ENCODE results near the gene TTC39A. TPM values are rescaled to one million over a fixed set of nuclear protein-coding genes. Genes with fewer than 3 reads are reported as not detected.
A peak's percentile ranks its signal among the peaks of the same experiment; 100 is the strongest.

The TTC39A gene
- total and polyA plus RNA-seq, 2 of the 13 experiments (the other 11 are each of a cell fraction or from before 2014, with no cell fraction given) = 0.33 to 1.5 TPM

DNA sequence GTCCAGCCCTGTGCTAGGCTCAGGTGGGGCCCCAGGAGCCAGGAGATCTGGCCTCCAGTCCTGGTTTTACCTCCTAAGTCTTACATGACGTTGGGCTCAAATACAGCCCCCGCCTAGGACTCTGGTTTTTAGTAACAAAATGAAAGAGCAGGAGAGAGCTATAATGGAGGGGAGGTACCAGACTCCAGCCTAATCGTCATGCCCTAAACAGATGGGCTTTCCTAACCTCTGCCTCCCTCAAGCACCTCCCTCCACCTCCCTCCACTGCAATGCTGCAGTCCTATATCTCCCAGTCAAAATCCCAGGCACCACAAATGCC lies 28.6 kb downstream of the TTC39A start (continued):
- TF ChIP-seq ZFYVE20 (CRISPR knock-in tag; IDR thresholded peaks at IDR 0.05; ENCODE audit: borderline replicate concordance, low read depth) = no peak
- no peak for TF ChIP-seq NR2C2 (CRISPR knock-in tag; IDR thresholded peaks at IDR 0.05; ENCODE audit: borderline replicate concordance)
- no peak for TF ChIP-seq ZNF484 (CRISPR knock-in tag; IDR thresholded peaks at IDR 0.05; ENCODE audit: borderline replicate concordance, low read depth)
- TF ChIP-seq TBX2 (CRISPR knock-in tag; IDR thresholded peaks at IDR 0.05; ENCODE audit: borderline replicate concordance) = no peak
- no peak for TF ChIP-seq ZNF607 (CRISPR knock-in tag; IDR thresholded peaks at IDR 0.05; ENCODE audit: borderline replicate concordance)
- TF ChIP-seq KDM1A (CRISPR knock-in tag; IDR thresholded peaks at IDR 0.05) = no peak
- TF ChIP-seq SP4 (CRISPR knock-in tag; IDR thresholded peaks at IDR 0.05) = no peak

DNA sequence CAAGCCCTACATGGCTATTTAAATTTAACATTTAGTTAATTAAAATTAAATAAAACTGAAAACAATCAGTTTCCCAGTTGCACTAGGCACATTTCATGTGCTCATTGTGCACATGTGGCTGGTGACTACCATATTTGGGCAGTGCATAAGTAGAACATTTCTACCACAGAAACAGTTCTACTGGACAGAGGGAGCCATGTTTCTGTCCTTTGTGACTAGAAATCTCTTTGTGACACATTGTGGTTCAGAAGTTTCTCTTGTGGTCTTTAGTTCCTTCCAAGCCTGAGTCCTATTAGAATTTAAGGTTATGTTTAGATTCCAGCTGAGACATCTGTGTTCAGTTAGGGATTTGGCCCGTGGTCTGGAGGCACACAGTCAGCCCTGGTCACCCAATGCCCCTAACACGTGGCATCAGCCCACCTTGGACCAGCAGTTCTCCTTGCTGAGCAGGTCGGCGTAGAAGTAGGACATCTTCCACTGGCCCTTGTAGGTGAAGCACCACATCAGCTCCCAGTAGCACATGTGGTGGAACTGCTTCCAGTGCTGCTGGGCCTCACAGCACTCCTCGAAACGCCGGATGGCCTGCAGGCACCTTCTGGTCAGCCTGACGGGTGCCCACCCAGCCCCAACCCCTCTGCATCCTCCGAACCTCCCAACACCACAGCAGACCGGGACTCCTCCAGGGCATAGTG lies 29.1 kb downstream of the TTC39A start:
- WGBS (ENCODE audit: low lambda C conversion rate) = 66% methylated on average over 3 of the region's 10 CpGs
- ChIA-PET CTCF (ENCODE audit: low intra/inter-chr PET ratio, low total read pairs) (no interaction called here), POLR2A (no interaction called here)
- H3K4me1 ChIP-seq (ENCODE audit: insufficient read depth, low read length) = peaks cover 46% of the 10 kb centered on the region
- no peaks in the 10 kb centered on the region; a peak in 2 of 5 replicates for H3K27me3 ChIP-seq (ENCODE audit: control insufficient read depth in 1 of 2, insufficient read depth in 2 of 2, low read length in 2 of 2)
- no peak for DNase-seq (ENCODE audit: low spot score)
- H3K9ac ChIP-seq (ENCODE audit: insufficient read depth, low read depth, low read length) = no peak overlapping the region
- no peak overlapping the region for H3K4me3 ChIP-seq (replicated peaks in 1 of 3; ENCODE audit: insufficient read depth in 1 of 3, low read depth in 2 of 3, low read length in 3 of 3)
- no peaks in the 10 kb centered on the region for H3K9me3 ChIP-seq (ENCODE audit: low read length)
- no TSS peak for BruUV-seq (replicated peaks)
- in situ Hi-C loops (cut with HindIII; ENCODE audit: extremely low pct_ligation_motif_present, low pct_unique_long_range_greater_than_20kb) = no loop called here
- no peak for ATAC-seq
- no peak for TF ChIP-seq KAT7 (CRISPR knock-in tag; IDR thresholded peaks at IDR 0.05; ENCODE audit: borderline replicate concordance)
- no peak for TF ChIP-seq TERF1 (CRISPR knock-in tag; IDR thresholded peaks at IDR 0.05)
- TF ChIP-seq PRPF4 (IDR thresholded peaks at IDR 0.05; ENCODE audit: low read depth, low read length, poor library complexity, severe bottlenecking) = no peak
- peak; percentile 37; the same call in 1 of the 2 replicates for TF ChIP-seq SRF (IDR thresholded peaks at IDR 0.05; ENCODE audit: low read depth, low read length)
- no peak for TF ChIP-seq SMC3 (IDR thresholded peaks at IDR 0.05; ENCODE audit: low read length)
- TF ChIP-seq, protein P1, sequence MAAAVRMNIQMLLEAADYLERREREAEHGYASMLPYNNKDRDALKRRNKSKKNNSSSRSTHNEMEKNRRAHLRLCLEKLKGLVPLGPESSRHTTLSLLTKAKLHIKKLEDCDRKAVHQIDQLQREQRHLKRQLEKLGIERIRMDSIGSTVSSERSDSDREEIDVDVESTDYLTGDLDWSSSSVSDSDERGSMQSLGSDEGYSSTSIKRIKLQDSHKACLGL (CRISPR knock-in tag; IDR thresholded peaks at IDR 0.05) = no peak
- intact Hi-C loops (cut with micrococcal nuclease; ENCODE audit: unreplicated experiment) = no loop called here
- H3K4me2 ChIP-seq (ENCODE audit: low read depth, low read length) = no peak overlapping the region
- no peak overlapping the region for H3K27ac ChIP-seq (ENCODE audit: extremely low read length, insufficient read depth, low read length)
- H3K36me3 ChIP-seq (replicated peaks in 1 of 2; ENCODE audit: control insufficient read depth in 1 of 2, insufficient read depth in 2 of 2, low read length in 2 of 2) = no peaks in the 10 kb centered on the region
- H2AFZ ChIP-seq (ENCODE audit: low read length) = no peak overlapping the region
- H4K20me1 ChIP-seq (ENCODE audit: insufficient read depth, low read length) = no peaks in the 10 kb centered on the region
- FAIRE-seq = no peak
- no peaks in the 10 kb centered on the region for H3K79me2 ChIP-seq (ENCODE audit: insufficient read depth, low read length)
